GM18505 (cell line): Measurements from ENCODE around the gene CABS1.

ENCODE experiments used
- ATAC-seq: cut with Tn5 transposase; IDR thresholded peaks from one replicate; pipeline ENCODE4 v1.9.1; 2021; ENCODE audit not compliant: unreplicated experiment
- POLR2A ChIP-seq: IDR thresholded peaks from 4 replicates; pipeline ENCODE4 v1.6.1; 2011; ENCODE audit warnings: borderline replicate concordance; ENCODE audit not compliant: insufficient read depth, insufficient read length; ENCODE audit errors: extremely low read depth

CABS1 gene

GRCh38 chr4:70356185-70356584, 21.4 kb downstream of the CABS1 start:
- no peak for ATAC-seq

GRCh38 chr4:70359115-70359661, 24.4 kb downstream of the CABS1 start:
- TF ChIP-seq POLR2A: no peak
- ATAC-seq: no peak

More at GRCh38 chr4:70356185-70356584, 21.4 kb downstream of the CABS1 start:
- no peak for TF ChIP-seq POLR2A

GRCh38 chr4:70360460-70360859, 25.7 kb downstream of the CABS1 start, which contains the start of gene SMR3A:
TSS of gene SMR3A (plus strand) at chr4:70360760. CDS start at chr4:70362116, 1,356 bp downstream.
- no peak for TF ChIP-seq POLR2A
- ATAC-seq: no peak

- TF ChIP-seq POLR2A: no peak
- ATAC-seq: no peak
Measured at GRCh38 chr4:70364002-70364401, 29.2 kb downstream of the CABS1 start.

- no peak for TF ChIP-seq POLR2A
- no peak for ATAC-seq
Measured at GRCh38 chr4:70365479-70365878, 30.7 kb downstream of the CABS1 start.

- TF ChIP-seq POLR2A: no peak
- no peak for ATAC-seq
Measured at GRCh38 chr4:70367813-70368212, 33.0 kb downstream of the CABS1 start.

GRCh38 chr4:70371987-70372386, 37.2 kb downstream of the CABS1 start:
- no peak for TF ChIP-seq POLR2A
- no peak for ATAC-seq

GRCh38 chr4:70372760-70373159, 38.0 kb downstream of the CABS1 start:
- no peak for ATAC-seq
- no peak for TF ChIP-seq POLR2A

GRCh38 chr4:70380578-70380977, 45.8 kb downstream of the CABS1 start:
- TF ChIP-seq POLR2A: no peak
- no peak for ATAC-seq

- no peak for ATAC-seq
- TF ChIP-seq POLR2A: no peak
Measured at GRCh38 chr4:70382691-70383181, 48.0 kb downstream of the CABS1 start, which contains the start of gene SMR3B. TSS of gene SMR3B (plus strand) at chr4:70383131. CDS start at chr4:70384511, 1,380 bp downstream.
